ENCODE data around the gene ATG2A. TPM values are rescaled to one million over a fixed set of nuclear protein-coding genes. Genes with fewer than 3 reads are reported as not detected.

ATG2A gene
- polyA plus RNA-seq, 1 donor (not counting 4 experiments of a cell fraction or from before 2014, with no cell fraction given) = 2.4 TPM

DNA sequence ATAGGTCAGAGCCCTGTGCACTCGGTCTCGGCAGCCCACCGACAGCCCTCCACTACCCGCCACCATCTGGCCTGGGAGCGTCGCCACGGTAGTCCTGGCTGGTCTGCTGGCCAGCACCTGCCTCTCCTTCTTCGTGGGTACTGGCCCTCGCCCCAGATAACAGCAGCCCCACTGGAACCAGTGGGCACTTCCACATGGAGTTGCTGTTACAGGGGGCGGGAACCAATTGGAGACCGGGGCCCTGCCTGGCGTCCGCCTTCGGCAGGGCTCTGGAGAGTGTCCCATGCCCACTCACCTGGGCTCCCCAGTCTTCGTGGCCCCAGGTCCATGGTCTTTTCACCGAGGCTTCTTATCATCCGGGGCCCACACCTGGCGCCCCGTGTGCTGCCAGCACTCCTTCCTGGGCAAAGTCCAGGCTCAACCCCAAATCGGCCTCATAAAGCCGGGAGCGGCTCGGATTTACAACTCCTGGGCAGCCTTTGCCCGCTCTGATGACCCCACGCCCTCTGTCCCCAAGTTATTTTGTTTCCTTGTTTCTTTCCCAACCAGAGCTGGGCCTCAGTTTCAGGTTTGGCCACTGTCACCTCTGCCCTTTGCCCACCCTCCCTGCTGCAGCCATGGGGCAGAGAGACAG lies 25.7 kb downstream of the ATG2A start:
- Histone ChIP-seq H3K9me1 (ENCODE audit: control insufficient read depth, extremely low read depth, insufficient read depth, low read length) (no peaks in the 10 kb centered on the region), H3K4me3 (ENCODE audit: control insufficient read depth in 2 of 3, extremely low read depth in 1 of 3, insufficient read depth in 2 of 3, low read depth in 1 of 3, low read length in 3 of 3) (no peak overlapping the region), H3K9ac (ENCODE audit: control insufficient read depth, extremely low read depth, insufficient read depth, low read length) (no peak overlapping the region), H3K4me1 (ENCODE audit: control insufficient read depth, extremely low read depth, insufficient read depth, low read length) (peaks cover 7% of the 10 kb centered on the region), H3K27ac (ENCODE audit: control insufficient read depth, insufficient read depth, low read length) (no peak overlapping the region), H3K4me2 (ENCODE audit: control insufficient read depth, extremely low read depth, insufficient read depth, low read depth, low read length) (no peak overlapping the region), H3K9me3 (ENCODE audit: control insufficient read depth, low read depth, low read length) (no peaks in the 10 kb centered on the region), H4K20me1 (ENCODE audit: control insufficient read depth, extremely low read depth, insufficient read depth, low read length) (no peaks in the 10 kb centered on the region), H3K79me2 (ENCODE audit: control insufficient read depth, insufficient read depth, low read length) (no peaks in the 10 kb centered on the region), H3K36me3 (ENCODE audit: control insufficient read depth in 2 of 2, extremely low read depth in 1 of 2, insufficient read depth in 2 of 2, low read length in 2 of 2) (peaks cover 0 to 5% of the 10 kb centered on the region in 2 experiments), H2AFZ (ENCODE audit: control insufficient read depth, low read length) (no peak overlapping the region), H3K27me3 (ENCODE audit: control insufficient read depth, extremely low read depth, insufficient read depth, low read length) (no peaks in the 10 kb centered on the region)
- no peak for FAIRE-seq
- no peak for DNase-seq (ENCODE audit: low read depth, low spot score)
- TF ChIP-seq, protein P1, sequence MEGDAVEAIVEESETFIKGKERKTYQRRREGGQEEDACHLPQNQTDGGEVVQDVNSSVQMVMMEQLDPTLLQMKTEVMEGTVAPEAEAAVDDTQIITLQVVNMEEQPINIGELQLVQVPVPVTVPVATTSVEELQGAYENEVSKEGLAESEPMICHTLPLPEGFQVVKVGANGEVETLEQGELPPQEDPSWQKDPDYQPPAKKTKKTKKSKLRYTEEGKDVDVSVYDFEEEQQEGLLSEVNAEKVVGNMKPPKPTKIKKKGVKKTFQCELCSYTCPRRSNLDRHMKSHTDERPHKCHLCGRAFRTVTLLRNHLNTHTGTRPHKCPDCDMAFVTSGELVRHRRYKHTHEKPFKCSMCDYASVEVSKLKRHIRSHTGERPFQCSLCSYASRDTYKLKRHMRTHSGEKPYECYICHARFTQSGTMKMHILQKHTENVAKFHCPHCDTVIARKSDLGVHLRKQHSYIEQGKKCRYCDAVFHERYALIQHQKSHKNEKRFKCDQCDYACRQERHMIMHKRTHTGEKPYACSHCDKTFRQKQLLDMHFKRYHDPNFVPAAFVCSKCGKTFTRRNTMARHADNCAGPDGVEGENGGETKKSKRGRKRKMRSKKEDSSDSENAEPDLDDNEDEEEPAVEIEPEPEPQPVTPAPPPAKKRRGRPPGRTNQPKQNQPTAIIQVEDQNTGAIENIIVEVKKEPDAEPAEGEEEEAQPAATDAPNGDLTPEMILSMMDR (optimal IDR thresholded peaks at IDR 0.05 in 1 of 3, IDR thresholded peaks at IDR 0.05 in 1 of 3, conservative IDR thresholded peaks at IDR 0.05 in 1 of 3; ENCODE audit: extremely low read depth in 1 of 3, insufficient read depth in 2 of 3, low read length in 3 of 3) = no peak
- no peak for TF ChIP-seq EZH2 (IDR thresholded peaks at IDR 0.05; ENCODE audit: low read length)
- dilution Hi-C loops (cut with MboI; ENCODE audit: extremely low pct_ligation_motif_present, low sequenced_read_pairs) = no loop called here

DNA sequence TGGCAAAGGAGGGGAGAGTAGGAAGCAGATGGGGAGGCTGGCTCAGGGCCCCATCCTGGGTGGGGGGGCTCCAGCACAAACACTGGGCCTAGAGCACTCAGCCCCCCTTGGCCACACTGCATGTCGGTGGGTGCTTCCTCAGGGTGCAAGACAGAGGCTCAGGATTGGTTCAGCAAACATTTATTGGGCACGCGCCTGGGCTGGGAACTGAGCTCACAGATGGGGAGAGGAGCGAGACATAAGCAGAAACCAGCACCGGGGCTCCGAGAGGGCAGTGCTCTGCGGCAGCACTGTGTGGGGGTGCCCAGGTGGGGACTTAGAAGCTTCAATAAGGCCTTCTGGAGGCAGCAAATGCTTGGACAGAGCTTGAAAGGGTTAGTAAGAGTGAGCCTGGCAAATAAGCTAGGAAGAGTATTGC lies 26.5 kb downstream of the ATG2A start:
- H3K79me2 ChIP-seq (ENCODE audit: control insufficient read depth, insufficient read depth, low read length) = no peaks in the 10 kb centered on the region
- H3K9me3 ChIP-seq (ENCODE audit: control insufficient read depth, low read depth, low read length) = no peaks in the 10 kb centered on the region
- TF ChIP-seq, protein P1 (optimal IDR thresholded peaks at IDR 0.05 in 1 of 3, IDR thresholded peaks at IDR 0.05 in 1 of 3, conservative IDR thresholded peaks at IDR 0.05 in 1 of 3; ENCODE audit: extremely low read depth in 1 of 3, insufficient read depth in 2 of 3, low read length in 3 of 3) = no peak
- no peak for TF ChIP-seq EZH2 (IDR thresholded peaks at IDR 0.05; ENCODE audit: low read length)
- H3K9me1 ChIP-seq (ENCODE audit: control insufficient read depth, extremely low read depth, insufficient read depth, low read length) = peaks cover under 1% of the 10 kb centered on the region
- dilution Hi-C loops (cut with MboI; ENCODE audit: extremely low pct_ligation_motif_present, low sequenced_read_pairs) = no loop called here
- peaks cover 13% of the 10 kb centered on the region for H3K4me1 ChIP-seq (ENCODE audit: control insufficient read depth, extremely low read depth, insufficient read depth, low read length)
- no peak overlapping the region for H3K4me2 ChIP-seq (ENCODE audit: control insufficient read depth, extremely low read depth, insufficient read depth, low read depth, low read length)
- H3K36me3 ChIP-seq (ENCODE audit: control insufficient read depth in 2 of 2, extremely low read depth in 1 of 2, insufficient read depth in 2 of 2, low read length in 2 of 2) = peaks cover 0 to 3% of the 10 kb centered on the region in 2 experiments
- H3K27me3 ChIP-seq (ENCODE audit: control insufficient read depth, extremely low read depth, insufficient read depth, low read length) = no peaks in the 10 kb centered on the region
- H3K9ac ChIP-seq (ENCODE audit: control insufficient read depth, extremely low read depth, insufficient read depth, low read length) = no peak overlapping the region
- FAIRE-seq (no peak), DNase-seq (ENCODE audit: low read depth, low spot score) (no peak)
- no peak overlapping the region for H3K4me3 ChIP-seq (ENCODE audit: control insufficient read depth in 2 of 3, extremely low read depth in 1 of 3, insufficient read depth in 2 of 3, low read depth in 1 of 3, low read length in 3 of 3)
- no peak overlapping the region for H3K27ac ChIP-seq (ENCODE audit: control insufficient read depth, insufficient read depth, low read length)
- no peak overlapping the region for H2AFZ ChIP-seq (ENCODE audit: control insufficient read depth, low read length)
- H4K20me1 ChIP-seq (ENCODE audit: control insufficient read depth, extremely low read depth, insufficient read depth, low read length) = no peaks in the 10 kb centered on the region

Measured in keratinocyte (primary cell).